C4-2B (cell line): Measurements from ENCODE around the gene ENAH.
"Not testable (repeated sequence)": the region's sequence is repeated elsewhere in the genome, so short reads cannot be mapped to it uniquely, and the experiment has no call there.

Experiments used
- ZFX ChIP-seq: fragments of 450-650 bp; IDR thresholded peaks from 2 replicates; pipeline ENCODE4 v1.6.1; 2017
- TF ChIP-seq, protein P1 (sequence below): fragments of 450-650 bp; conservative IDR thresholded peaks from 2 replicates; pipeline ENCODE4 v1.5.1; 2017; ENCODE audit warnings: mild to moderate bottlenecking

- TF ChIP-seq, protein P1, sequence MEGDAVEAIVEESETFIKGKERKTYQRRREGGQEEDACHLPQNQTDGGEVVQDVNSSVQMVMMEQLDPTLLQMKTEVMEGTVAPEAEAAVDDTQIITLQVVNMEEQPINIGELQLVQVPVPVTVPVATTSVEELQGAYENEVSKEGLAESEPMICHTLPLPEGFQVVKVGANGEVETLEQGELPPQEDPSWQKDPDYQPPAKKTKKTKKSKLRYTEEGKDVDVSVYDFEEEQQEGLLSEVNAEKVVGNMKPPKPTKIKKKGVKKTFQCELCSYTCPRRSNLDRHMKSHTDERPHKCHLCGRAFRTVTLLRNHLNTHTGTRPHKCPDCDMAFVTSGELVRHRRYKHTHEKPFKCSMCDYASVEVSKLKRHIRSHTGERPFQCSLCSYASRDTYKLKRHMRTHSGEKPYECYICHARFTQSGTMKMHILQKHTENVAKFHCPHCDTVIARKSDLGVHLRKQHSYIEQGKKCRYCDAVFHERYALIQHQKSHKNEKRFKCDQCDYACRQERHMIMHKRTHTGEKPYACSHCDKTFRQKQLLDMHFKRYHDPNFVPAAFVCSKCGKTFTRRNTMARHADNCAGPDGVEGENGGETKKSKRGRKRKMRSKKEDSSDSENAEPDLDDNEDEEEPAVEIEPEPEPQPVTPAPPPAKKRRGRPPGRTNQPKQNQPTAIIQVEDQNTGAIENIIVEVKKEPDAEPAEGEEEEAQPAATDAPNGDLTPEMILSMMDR: not testable (repeated sequence)
- TF ChIP-seq ZFX: not testable (repeated sequence)
These were observed 179.7 kb downstream of the ENAH start for GRCh38 chr1:225473266-225473665.
